Cortex of kidney (tissue), 1 donor: Measurements from ENCODE around the gene MARCKSL1.
"Not testable (repeated sequence)": the region's sequence is repeated elsewhere in the genome, so short reads cannot be mapped to it uniquely, and the experiment has no call there.

Source experiments
- DNase-seq: peaks from one replicate; lab custom pipeline; 2025; lab: John Stamatoyannopoulos, UW

Gene MARCKSL1

GRCh38 chr1:32333251-32333963, 2.6 kb downstream of the MARCKSL1 start:
- no peak for DNase-seq

- no peak for DNase-seq
These were observed 3.5 kb downstream of the MARCKSL1 start for GRCh38 chr1:32332290-32333079.

GRCh38 chr1:32331549-32331948, 4.5 kb downstream of the MARCKSL1 start:
- no peak for DNase-seq

- no peak for DNase-seq
These were observed 5.4 kb downstream of the MARCKSL1 start for GRCh38 chr1:32330558-32331151.

DNA sequence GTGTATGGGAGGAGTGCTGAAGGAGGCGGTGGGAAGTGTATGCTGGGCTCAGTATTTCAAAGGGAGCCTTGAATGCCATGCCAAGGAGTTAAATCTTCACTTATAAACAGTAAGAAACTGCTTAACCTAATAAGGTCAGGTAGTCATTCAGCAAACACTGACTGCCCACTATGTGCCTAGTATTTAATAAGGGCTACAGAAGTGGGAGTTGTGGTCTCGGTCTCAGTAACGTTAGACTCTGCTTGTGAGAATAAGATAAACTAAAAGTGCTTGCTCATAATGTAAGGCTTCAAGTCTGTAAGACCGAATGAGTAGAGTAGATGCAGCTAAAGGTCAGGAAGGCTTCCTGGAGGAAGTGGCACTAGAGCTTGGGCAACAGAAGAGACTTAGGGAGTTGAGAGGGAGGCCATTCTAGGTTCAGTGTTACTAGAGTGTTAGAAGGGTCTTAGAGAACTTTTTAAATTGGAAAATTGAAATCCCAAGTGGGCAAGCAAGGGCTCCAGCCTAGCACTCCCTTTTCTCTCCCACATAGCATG, 6.0 kb downstream of the MARCKSL1 start:
- no peak for DNase-seq

DNA sequence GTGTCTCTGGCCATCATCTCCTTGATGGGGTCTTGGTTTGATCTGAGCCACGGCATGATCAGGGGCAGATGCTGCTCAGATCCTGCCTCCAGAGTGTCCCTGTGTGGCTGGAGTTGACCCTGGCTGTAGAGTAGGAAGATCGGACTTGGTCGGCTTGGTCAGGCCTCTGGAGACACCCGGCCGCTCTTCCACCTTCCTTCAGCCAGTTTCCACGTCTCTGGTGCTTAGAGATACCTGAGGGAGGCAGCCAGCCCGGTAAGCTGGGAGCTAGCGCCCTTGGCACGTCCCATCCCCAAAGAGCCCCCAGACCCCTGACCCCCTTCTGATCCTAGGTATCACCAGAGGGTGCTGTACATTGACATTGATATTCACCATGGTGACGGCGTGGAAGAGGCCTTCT, 8.8 kb downstream of the MARCKSL1 start:
- DNase-seq, result no peak

- no peak for DNase-seq
These were observed 14.2 kb downstream of the MARCKSL1 start for GRCh38 chr1:32321712-32322291.

DNA sequence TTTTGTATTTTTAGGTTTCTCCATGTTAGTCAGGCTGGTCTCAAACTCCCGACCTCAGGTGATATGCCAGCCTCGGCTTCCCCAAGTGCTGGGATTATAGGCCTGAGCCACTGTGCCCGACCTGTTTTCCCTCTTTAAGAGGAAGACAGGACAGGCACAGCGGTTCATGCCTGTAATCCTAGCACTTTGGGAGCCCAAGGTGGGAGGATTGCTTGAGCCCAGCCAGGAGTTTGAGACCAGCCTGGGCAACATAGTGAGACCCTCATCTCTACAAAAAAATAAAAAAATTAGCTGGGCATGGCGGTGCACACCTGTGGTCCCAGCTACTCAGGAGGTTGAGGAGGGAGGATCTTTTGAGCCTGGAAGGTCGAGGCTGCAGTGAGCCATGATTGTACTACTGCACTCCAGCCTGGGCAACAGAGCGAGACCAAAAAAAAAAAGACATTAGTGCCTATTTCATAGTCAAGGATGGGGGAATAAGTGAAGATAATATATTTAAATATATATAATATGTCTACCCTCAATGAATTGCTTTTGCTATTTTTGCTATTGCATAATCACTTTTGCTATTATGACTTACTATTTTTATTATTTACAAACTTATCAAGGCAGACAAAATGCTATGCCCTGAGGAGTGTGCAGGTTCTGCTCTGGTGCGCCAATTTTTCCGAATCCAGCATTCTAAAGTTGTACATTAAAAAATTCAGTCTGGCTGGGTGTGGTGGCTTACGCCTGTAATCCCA, 17.7 kb downstream of the MARCKSL1 start:
- DNase-seq, result no peak

DNA sequence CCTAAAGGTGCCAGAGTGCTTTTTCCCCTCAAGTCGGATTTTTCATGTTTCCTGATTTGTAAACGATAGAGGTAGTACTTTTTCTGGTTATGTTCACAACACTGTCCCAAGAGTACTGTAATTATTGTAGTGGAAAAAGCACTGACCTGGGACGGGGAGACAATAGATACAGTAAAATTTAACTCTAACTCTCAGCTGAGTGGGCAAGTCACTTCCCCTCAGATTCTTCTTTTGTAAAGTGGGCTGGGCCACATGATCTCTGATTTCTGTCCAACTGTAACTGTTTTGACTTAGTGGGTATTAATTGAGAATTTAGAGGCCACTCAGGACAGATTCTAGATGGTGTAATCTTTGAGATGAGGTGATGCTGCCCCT, 19.1 kb downstream of the MARCKSL1 start:
- no peak for DNase-seq

DNA sequence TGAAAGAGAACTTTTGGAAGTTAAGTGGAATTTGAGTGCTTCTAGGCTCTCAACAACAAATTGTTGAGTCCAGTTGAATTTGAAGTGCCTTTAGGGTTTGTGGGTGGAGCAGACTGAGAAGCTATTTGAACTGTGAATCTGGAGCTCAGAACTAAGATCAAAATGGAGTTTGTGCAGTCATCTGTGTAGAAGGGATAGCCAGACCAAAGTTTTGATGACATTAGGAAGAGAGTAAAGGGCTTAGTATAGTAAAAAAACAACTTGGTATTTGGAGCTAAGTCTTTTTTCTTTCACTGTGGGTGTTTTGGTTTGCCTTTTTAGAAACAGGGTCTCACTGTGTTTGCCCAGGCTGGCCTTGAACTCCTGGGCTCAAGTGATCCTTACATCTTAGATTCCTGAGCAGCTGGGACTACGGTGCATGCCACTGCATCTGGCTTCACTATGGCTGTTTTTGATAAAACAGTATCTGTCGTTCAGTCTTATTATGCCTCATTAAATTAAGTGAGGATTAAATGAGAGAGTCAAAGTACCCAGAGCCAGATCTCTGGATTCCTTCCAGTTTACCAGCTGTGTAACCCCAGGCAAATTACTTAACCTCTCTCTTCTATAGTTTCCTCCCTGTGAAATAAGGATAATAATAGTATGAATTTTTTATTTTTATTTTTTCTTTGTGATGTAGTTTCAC, 24.2 kb downstream of the MARCKSL1 start:
- DNase-seq, result no peak

DNA sequence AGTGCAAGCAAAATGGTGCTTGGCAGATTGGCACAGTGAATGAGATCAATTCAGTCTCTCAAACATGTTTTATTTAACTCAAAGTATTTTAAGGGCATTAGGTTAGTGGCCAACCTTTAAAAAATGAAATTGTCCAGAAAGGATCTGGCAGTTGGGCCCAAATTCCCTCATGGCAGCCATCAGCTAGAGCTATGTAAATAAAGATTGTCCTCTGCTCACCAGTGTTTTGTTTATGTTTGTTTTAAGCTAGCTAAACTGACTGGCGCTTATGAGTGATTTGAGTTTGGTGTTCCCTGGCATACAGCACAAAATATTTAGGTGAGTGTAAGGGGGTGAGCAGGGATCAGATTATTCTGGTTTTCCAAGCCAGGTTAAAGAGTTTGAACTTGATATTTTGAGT, 26.1 kb downstream of the MARCKSL1 start:
- DNase-seq, result no peak

DNA sequence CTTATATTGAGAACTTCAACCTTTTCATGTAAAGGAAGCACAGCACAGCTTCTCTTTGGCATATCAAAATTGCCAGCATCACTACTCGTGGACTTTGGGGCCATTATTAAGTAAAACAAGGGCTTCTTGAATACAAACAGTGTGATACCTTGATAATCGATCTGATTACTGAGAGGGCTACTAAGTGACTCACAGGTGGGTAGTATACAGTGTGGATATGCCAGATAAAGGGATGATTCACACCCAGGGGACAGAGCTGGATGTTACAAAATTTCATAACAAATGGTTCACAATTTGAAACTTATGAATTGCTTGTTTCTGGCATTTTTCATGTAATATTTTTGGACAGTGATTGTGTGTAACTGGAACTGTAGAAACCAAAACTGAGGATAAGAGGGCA, 28.7 kb downstream of the MARCKSL1 start:
- DNase-seq, result no peak

DNA sequence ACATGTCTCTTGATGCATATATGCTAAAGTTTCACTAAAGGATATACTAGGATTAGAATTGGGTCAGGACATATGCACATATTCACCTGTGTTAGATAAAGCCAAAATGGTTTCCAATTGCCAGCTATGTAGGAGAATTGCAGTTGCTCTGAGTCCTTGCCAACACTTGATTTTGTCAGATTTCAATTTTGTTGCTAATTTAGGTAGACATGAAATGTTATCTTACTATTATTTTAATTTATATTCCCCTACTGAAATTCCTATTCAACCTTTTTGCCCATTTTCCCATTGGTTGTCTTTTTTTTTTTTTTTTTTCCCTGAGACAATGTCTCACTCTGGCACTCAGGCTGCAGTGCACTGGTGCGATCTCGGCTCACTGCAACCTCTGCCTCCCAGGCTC, 30.7 kb downstream of the MARCKSL1 start:
- DNase-seq, result no peak

DNA sequence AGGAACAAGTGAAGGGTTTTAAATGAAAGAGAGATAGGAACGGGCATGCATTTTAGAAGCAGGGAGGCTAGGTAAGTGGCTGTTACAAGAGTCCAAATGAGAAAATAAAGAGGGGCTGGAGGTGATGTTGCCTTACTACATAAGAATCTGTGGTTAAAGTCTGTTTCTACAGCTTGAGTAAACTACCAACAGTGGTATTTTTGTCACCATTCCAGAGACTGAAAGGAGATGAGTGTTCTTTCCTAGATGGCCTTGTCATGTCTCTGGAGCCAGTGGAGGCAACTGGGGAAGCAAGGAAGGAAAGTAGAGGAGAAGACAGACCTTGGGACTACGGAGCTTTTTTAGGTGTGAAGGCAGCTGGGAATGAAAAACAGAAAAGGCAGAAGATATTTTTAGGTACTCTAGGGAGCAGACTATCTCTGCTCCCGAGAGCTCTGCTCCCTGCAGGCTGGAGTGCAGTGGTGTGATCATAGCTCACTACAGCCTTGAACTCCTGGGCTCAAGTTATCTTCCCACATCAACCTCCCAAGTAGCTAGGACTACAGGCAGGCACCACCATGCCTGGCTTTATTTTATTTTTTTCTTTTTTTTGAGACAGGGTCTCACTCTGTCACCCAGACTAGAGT, 31.9 kb downstream of the MARCKSL1 start:
- DNase-seq, result no peak

DNA sequence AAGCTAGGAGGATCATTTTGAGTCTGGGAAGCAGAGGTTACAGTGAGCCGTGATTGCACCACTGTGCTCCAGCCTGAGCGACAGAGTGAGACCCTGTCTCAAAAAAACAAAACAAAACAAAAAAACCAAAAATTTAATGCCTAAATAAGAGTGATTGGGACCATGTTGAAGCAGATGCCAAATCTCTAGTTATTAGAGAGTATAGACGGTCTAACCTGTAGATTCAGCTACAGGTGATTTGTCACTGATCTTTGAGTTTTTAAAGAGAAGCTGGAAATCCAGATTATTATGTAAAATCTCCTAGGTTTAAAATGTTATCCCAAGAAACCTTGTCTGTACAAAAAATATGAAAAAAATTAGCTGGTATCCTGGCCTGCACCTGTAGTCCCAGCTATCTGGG, 32.7 kb downstream of the MARCKSL1 start:
- no peak for DNase-seq

DNA sequence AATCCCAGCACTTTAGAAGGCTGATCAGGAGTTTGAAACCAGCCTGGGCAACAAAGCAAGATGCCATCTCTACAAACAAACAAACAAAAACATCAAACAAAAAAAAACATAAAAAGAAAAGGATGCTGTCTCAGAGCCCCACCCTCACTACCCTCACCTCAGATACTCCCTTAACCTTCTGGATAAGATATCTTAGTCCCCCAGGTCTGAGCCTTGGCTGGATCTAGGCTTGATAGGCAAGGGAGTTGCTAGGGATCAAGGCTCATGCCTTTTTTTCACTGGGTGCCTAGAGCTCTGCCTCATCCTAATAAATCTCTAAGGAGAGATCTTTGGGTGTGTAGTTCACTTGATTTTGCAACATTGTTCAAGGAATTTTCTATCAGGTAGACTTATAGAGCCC, 36.7 kb downstream of the MARCKSL1 start:
- DNase-seq, result no peak

- DNase-seq, result not testable (repeated sequence)
These were observed 37.8 kb downstream of the MARCKSL1 start for GRCh38 chr1:32298211-32298610.

GRCh38 chr1:32291708-32292538, 44.1 kb downstream of the MARCKSL1 start, which contains the start of gene HDAC1:
TSS of gene HDAC1 (plus strand) at chr1:32292083. CDS start at chr1:32292170, 87 bp downstream.
- DNase-seq, result peak; percentile 80

DNA sequence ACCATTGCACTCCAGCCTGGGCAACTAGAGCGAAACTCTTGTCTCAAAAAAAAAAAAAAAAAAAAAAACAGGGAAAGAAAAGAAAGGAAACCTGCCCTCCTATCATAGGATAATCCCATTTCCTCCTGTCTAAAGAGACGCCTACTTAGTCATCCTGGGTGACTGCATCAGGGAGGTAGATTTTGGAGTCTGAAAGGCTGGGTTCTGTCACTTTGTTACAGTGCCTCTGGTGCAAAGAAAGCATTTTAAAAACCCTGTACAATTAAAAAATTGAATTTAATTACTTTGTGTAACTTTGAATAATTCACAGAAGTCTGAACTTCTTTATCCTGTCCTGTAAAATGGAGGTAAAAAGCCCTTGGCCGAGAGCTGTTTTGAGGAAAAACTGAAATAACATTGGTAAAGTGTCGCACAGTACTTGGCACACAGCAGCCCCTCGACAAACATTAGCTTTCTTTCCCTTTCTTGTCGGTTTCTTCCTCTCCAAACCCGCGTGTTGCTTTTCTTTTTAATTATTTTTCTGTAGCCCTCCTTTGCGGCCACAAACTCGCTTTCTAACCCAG, 44.8 kb downstream of the MARCKSL1 start:
- DNase-seq, result no peak
